ENCODE measurements around the gene CLIC6.

CLIC6 gene

DNA sequence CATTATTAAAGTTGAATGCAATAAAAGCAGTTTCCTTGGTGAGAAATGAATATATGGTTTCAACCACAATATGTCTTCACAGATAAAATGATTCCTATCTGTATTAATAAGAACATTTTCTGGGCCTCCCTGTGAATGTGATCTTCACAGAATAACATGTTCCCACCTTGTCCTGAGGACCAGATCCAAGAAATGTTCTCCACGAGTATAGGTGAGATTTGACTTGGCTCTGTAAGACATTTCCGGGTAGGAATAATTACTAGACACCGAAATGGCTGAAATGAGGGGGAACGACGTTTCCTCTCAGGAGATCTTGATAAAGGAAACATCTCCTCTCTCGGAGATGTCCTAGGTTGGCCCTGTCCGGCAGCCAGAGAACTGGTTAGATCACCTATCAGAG, 61.4 kb downstream of the CLIC6 start (continued):
- TF ChIP-seq GFI1B (tag by site-specific recombination; IDR thresholded peaks at IDR 0.05) = no peak
- TF ChIP-seq ZNF341 (tag by site-specific recombination; IDR thresholded peaks at IDR 0.05; ENCODE audit: low read depth) = no peak

GRCh38 chr21:34730756-34731445, 62.1 kb downstream of the CLIC6 start:
- TF ChIP-seq MEIS1 (CRISPR knock-in tag; IDR thresholded peaks at IDR 0.05; ENCODE audit: borderline replicate concordance) (no peak), ZBTB48 (tag by site-specific recombination; IDR thresholded peaks at IDR 0.05) (no peak), ZNF423 (tag by site-specific recombination; IDR thresholded peaks at IDR 0.05) (no peak), ZNF24 (tag by site-specific recombination; IDR thresholded peaks at IDR 0.05) (no peak), ZNF600 (tag by site-specific recombination; IDR thresholded peaks at IDR 0.05) (no peak), ZNF175 (tag by site-specific recombination; IDR thresholded peaks at IDR 0.05) (no peak), ZNF449 (tag by site-specific recombination; IDR thresholded peaks at IDR 0.05) (no peak), ZNF157 (tag by site-specific recombination; IDR thresholded peaks at IDR 0.05) (no peak), ZNF140 (tag by site-specific recombination; IDR thresholded peaks at IDR 0.05) (no peak), ZNF561 (tag by site-specific recombination; IDR thresholded peaks at IDR 0.05; ENCODE audit: borderline replicate concordance) (no peak), ZNF10 (tag by site-specific recombination; IDR thresholded peaks at IDR 0.05) (no peak), ZNF211 (tag by site-specific recombination; IDR thresholded peaks at IDR 0.05; ENCODE audit: low read depth) (no peak)
- TF ChIP-seq, protein P1, sequence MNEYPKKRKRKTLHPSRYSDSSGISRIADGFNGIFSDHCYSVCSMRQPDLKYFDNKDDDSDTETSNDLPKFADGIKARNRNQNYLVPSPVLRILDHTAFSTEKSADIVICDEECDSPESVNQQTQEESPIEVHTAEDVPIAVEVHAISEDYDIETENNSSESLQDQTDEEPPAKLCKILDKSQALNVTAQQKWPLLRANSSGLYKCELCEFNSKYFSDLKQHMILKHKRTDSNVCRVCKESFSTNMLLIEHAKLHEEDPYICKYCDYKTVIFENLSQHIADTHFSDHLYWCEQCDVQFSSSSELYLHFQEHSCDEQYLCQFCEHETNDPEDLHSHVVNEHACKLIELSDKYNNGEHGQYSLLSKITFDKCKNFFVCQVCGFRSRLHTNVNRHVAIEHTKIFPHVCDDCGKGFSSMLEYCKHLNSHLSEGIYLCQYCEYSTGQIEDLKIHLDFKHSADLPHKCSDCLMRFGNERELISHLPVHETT (tag by site-specific recombination; IDR thresholded peaks at IDR 0.05) = no peak
- TF ChIP-seq, protein P2, sequence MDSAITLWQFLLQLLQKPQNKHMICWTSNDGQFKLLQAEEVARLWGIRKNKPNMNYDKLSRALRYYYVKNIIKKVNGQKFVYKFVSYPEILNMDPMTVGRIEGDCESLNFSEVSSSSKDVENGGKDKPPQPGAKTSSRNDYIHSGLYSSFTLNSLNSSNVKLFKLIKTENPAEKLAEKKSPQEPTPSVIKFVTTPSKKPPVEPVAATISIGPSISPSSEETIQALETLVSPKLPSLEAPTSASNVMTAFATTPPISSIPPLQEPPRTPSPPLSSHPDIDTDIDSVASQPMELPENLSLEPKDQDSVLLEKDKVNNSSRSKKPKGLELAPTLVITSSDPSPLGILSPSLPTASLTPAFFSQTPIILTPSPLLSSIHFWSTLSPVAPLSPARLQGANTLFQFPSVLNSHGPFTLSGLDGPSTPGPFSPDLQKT (IDR thresholded peaks at IDR 0.05; ENCODE audit: borderline replicate concordance, low read depth, low read length) = no peak
- ChIA-PET CTCF (interaction anchor here (2.0 to 4.3 kb wide), 2 partner anchors 9 to 15 kb away, joined by 7 to 27 read pairs; no protein-coding TSS in a partner anchor), POLR2A (no interaction called here)
- Histone ChIP-seq H3K9me3 (ENCODE audit: control insufficient read depth, insufficient read depth, low read depth, low read length) (no peaks in the 10 kb centered on the region), H3K4me3 (ENCODE audit: low read depth, low read length) (no peak overlapping the region), H3K27ac (ENCODE audit: extremely low read depth, low read depth, low read length) (no peak overlapping the region), H3K4me1 (ENCODE audit: control insufficient read depth, insufficient read depth, low read length) (no peaks in the 10 kb centered on the region), H3K36me3 (ENCODE audit: control insufficient read depth in 2 of 2, insufficient read depth in 1 of 2, low read length in 2 of 2) (no peaks in the 10 kb centered on the region)

- ChIA-PET CTCF (interaction anchor here (1.1 to 4.3 kb wide), 3 partner anchors 10 to 39 kb away, joined by 3 to 27 read pairs (median 7); no protein-coding TSS in a partner anchor), POLR2A (no interaction called here)
- no peaks in the 10 kb centered on the region for H3K36me3 ChIP-seq (ENCODE audit: control insufficient read depth in 2 of 2, insufficient read depth in 1 of 2, low read length in 2 of 2)
- H3K4me3 ChIP-seq (ENCODE audit: low read depth, low read length) = no peak overlapping the region
- H3K4me1 ChIP-seq (ENCODE audit: control insufficient read depth, insufficient read depth, low read length) = no peaks in the 10 kb centered on the region
- H3K9me3 ChIP-seq (ENCODE audit: control insufficient read depth, insufficient read depth, low read depth, low read length) = no peaks in the 10 kb centered on the region
- no peak overlapping the region for H3K27ac ChIP-seq (ENCODE audit: extremely low read depth, low read depth, low read length)
- TF ChIP-seq ZNF514 (tag by site-specific recombination; IDR thresholded peaks at IDR 0.05) (no peak), SCRT1 (tag by site-specific recombination; IDR thresholded peaks at IDR 0.05; ENCODE audit: borderline replicate concordance) (no peak), SP2 (tag by site-specific recombination; IDR thresholded peaks at IDR 0.05) (no peak), ZNF585B (tag by site-specific recombination; IDR thresholded peaks at IDR 0.05) (no peak), ZNF843 (tag by site-specific recombination; IDR thresholded peaks at IDR 0.05) (no peak)
- TF ChIP-seq, protein P3, sequence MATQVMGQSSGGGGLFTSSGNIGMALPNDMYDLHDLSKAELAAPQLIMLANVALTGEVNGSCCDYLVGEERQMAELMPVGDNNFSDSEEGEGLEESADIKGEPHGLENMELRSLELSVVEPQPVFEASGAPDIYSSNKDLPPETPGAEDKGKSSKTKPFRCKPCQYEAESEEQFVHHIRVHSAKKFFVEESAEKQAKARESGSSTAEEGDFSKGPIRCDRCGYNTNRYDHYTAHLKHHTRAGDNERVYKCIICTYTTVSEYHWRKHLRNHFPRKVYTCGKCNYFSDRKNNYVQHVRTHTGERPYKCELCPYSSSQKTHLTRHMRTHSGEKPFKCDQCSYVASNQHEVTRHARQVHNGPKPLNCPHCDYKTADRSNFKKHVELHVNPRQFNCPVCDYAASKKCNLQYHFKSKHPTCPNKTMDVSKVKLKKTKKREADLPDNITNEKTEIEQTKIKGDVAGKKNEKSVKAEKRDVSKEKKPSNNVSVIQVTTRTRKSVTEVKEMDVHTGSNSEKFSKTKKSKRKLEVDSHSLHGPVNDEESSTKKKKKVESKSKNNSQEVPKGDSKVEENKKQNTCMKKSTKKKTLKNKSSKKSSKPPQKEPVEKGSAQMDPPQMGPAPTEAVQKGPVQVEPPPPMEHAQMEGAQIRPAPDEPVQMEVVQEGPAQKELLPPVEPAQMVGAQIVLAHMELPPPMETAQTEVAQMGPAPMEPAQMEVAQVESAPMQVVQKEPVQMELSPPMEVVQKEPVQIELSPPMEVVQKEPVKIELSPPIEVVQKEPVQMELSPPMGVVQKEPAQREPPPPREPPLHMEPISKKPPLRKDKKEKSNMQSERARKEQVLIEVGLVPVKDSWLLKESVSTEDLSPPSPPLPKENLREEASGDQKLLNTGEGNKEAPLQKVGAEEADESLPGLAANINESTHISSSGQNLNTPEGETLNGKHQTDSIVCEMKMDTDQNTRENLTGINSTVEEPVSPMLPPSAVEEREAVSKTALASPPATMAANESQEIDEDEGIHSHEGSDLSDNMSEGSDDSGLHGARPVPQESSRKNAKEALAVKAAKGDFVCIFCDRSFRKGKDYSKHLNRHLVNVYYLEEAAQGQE (tag by site-specific recombination; IDR thresholded peaks at IDR 0.05) = no peak
- TF ChIP-seq, protein P4, sequence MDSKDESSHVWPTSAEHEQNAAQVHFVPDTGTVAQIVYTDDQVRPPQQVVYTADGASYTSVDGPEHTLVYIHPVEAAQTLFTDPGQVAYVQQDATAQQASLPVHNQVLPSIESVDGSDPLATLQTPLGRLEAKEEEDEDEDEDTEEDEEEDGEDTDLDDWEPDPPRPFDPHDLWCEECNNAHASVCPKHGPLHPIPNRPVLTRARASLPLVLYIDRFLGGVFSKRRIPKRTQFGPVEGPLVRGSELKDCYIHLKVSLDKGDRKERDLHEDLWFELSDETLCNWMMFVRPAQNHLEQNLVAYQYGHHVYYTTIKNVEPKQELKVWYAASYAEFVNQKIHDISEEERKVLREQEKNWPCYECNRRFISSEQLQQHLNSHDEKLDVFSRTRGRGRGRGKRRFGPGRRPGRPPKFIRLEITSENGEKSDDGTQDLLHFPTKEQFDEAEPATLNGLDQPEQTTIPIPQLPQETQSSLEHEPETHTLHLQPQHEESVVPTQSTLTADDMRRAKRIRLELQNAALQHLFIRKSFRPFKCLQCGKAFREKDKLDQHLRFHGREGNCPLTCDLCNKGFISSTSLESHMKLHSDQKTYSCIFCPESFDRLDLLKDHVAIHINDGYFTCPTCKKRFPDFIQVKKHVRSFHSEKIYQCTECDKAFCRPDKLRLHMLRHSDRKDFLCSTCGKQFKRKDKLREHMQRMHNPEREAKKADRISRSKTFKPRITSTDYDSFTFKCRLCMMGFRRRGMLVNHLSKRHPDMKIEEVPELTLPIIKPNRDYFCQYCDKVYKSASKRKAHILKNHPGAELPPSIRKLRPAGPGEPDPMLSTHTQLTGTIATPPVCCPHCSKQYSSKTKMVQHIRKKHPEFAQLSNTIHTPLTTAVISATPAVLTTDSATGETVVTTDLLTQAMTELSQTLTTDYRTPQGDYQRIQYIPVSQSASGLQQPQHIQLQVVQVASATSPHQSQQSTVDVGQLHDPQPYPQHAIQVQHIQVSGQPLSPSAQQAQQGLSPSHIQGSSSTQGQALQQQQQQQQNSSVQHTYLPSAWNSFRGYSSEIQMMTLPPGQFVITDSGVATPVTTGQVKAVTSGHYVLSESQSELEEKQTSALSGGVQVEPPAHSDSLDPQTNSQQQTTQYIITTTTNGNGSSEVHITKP (tag by site-specific recombination; IDR thresholded peaks at IDR 0.05) = no peak
Measured at GRCh38 chr21:34732388-34732821, 63.6 kb downstream of the CLIC6 start.

All from HEK293 (cell line).